ENCODE measurements around the gene KIF5B. TPM values are rescaled to one million over a fixed set of nuclear protein-coding genes. Genes with fewer than 3 reads are reported as not detected.
A peak's percentile ranks its signal among the peaks of the same experiment; 100 is the strongest.
"Not testable (repeated sequence)": the region's sequence is repeated elsewhere in the genome, so short reads cannot be mapped to it uniquely, and the experiment has no call there.

KIF5B gene
- polyA plus RNA-seq, 3 donors: 165 to 193 (median 176) TPM

GRCh38 chr10:32061440-32061839 is 5.2 kb upstream of the KIF5B start:
- no peak for DNase-seq (ENCODE audit: low read depth in 3 of 3, low spot score in 2 of 3)

GRCh38 chr10:32060347-32060746 is 4.1 kb upstream of the KIF5B start:
- no peak for DNase-seq (ENCODE audit: low read depth in 3 of 3, low spot score in 2 of 3)

GRCh38 chr10:32059472-32059871 is 3.2 kb upstream of the KIF5B start:
- DNase-seq (ENCODE audit: low read depth in 3 of 3, low spot score in 2 of 3): no peak

GRCh38 chr10:32057036-32057372 is 779 bp upstream of the KIF5B start:
- DNase-seq (ENCODE audit: low read depth in 3 of 3, low spot score in 2 of 3): no peak

GRCh38 chr10:32055478-32056135 is 618 bp downstream of the KIF5B start:
- DNase-seq (ENCODE audit: low read depth in 3 of 3, low spot score in 2 of 3): peak in 2 of 3 donors; percentile 61 to 64

GRCh38 chr10:32054094-32054493 is 2.1 kb downstream of the KIF5B start:
- DNase-seq (ENCODE audit: low read depth in 3 of 3, low spot score in 2 of 3): peak in 1 of 3 donors; percentile 16

GRCh38 chr10:32053392-32053791 is 2.8 kb downstream of the KIF5B start:
- not testable (repeated sequence) for DNase-seq (ENCODE audit: low read depth in 3 of 3, low spot score in 2 of 3)

- no peak for DNase-seq (ENCODE audit: low read depth in 3 of 3, low spot score in 2 of 3)
These were observed 4.3 kb downstream of the KIF5B start for GRCh38 chr10:32051926-32052325.

GRCh38 chr10:32050177-32050576 is 6.0 kb downstream of the KIF5B start:
- DNase-seq (ENCODE audit: low read depth in 3 of 3, low spot score in 2 of 3): no peak

- DNase-seq (ENCODE audit: low read depth in 3 of 3, low spot score in 2 of 3): no peak
These were observed 7.1 kb downstream of the KIF5B start for GRCh38 chr10:32049113-32049512.

GRCh38 chr10:32048282-32048681 is 7.9 kb downstream of the KIF5B start:
- no peak for DNase-seq (ENCODE audit: low read depth in 3 of 3, low spot score in 2 of 3)

- DNase-seq (ENCODE audit: low read depth in 3 of 3, low spot score in 2 of 3): no peak
These were observed 8.3 kb downstream of the KIF5B start for GRCh38 chr10:32047881-32048280.

- DNase-seq (ENCODE audit: low read depth in 3 of 3, low spot score in 2 of 3): no peak
These were observed 10.1 kb downstream of the KIF5B start for GRCh38 chr10:32046151-32046550.

- not testable (repeated sequence) for DNase-seq (ENCODE audit: low read depth in 3 of 3, low spot score in 2 of 3)
These were observed 13.5 kb downstream of the KIF5B start for GRCh38 chr10:32042730-32043129.

- no peak for DNase-seq (ENCODE audit: low read depth in 3 of 3, low spot score in 2 of 3)
These were observed 14.8 kb downstream of the KIF5B start for GRCh38 chr10:32041290-32042028.

- no peak for DNase-seq (ENCODE audit: low read depth in 3 of 3, low spot score in 2 of 3)
These were observed 16.5 kb downstream of the KIF5B start for GRCh38 chr10:32039734-32040133.

- no peak for DNase-seq (ENCODE audit: low read depth in 3 of 3, low spot score in 2 of 3)
These were observed 17.4 kb downstream of the KIF5B start for GRCh38 chr10:32038777-32039176.

- DNase-seq (ENCODE audit: low read depth in 3 of 3, low spot score in 2 of 3): no peak
These were observed 19.3 kb downstream of the KIF5B start for GRCh38 chr10:32036922-32037321.

- DNase-seq (ENCODE audit: low read depth in 3 of 3, low spot score in 2 of 3): no peak
These were observed 21.2 kb downstream of the KIF5B start for GRCh38 chr10:32035038-32035437.

GRCh38 chr10:32033171-32033570 is 23.1 kb downstream of the KIF5B start:
- DNase-seq (ENCODE audit: low read depth in 3 of 3, low spot score in 2 of 3): no peak

- no peak for DNase-seq (ENCODE audit: low read depth in 3 of 3, low spot score in 2 of 3)
These were observed 24.3 kb downstream of the KIF5B start for GRCh38 chr10:32031920-32032319.

GRCh38 chr10:32031424-32031823 is 24.8 kb downstream of the KIF5B start:
- no peak for DNase-seq (ENCODE audit: low read depth in 3 of 3, low spot score in 2 of 3)

All from right renal cortex interstitium (tissue), 3 donors.